B cell (primary cell): Measurements from ENCODE around the gene UNC13A. TPM values are rescaled to one million over a fixed set of nuclear protein-coding genes. Genes with fewer than 3 reads are reported as not detected.

Experiments used
- ATAC-seq: fragments of 200-7000 bp; cut with Tn5 transposase; one replicate; pipeline ENCODE4 v1.10.0; 2021; ENCODE audit warnings: low read depth, mild to moderate bottlenecking, moderate number of reproducible peaks, moderate library complexity
- CTCF ChIA-PET: fragments of 350-600 bp; sonication (Branson Sonifier 250); formaldehyde crosslinking; loops from one replicate; lab custom pipeline; 2021; ENCODE audit warnings: antibody characterized with exemption, inconsistent platforms; lab: Charles Lee
- POLR2A ChIA-PET: fragments of 350-600 bp; sonication (Branson Sonifier 250); formaldehyde crosslinking; loops from one replicate; lab custom pipeline; 2021; ENCODE audit warnings: antibody characterized with exemption; lab: Charles Lee
- DNase-seq: peaks from one replicate; pipeline ENCODE4 v3.0.0; 2013
- H2AFZ ChIP-seq: 2 replicates; pipeline ENCODE4 v1.6.1; 2012; ENCODE audit warnings: mild to moderate bottlenecking, low read depth, low read length; ENCODE audit not compliant: insufficient read depth, poor library complexity, severe bottlenecking
- H3K27ac ChIP-seq, 2 donors: 1 replicate in 1 of 2; 2 replicates in 1 of 2; pipeline ENCODE4 v1.5.1; 2012 to 2013; ENCODE audit warnings: low read length in 2 of 2, mild to moderate bottlenecking in 2 of 2, moderate library complexity in 1 of 2
- H3K27me3 ChIP-seq, 4 experiments: fragments of 200-600 bp in 1 of 4; sonication (generic) in 1 of 4; replicated peaks in 1 of 4; 1 replicate in 2 of 4; 2 replicates in 2 of 4; pipeline versions ENCODE4 v1.6.1 to v1.7.0; 2013 to 2016; ENCODE audit warnings: low read length in 3 of 4, mild to moderate bottlenecking in 2 of 4, mixed read lengths in 1 of 4, moderate library complexity in 1 of 4; ENCODE audit not compliant: insufficient read depth in 4 of 4, control insufficient read depth in 3 of 4; ENCODE audit errors: control extremely low read depth in 1 of 4
- H3K36me3 ChIP-seq, 2 experiments: replicated peaks in 1 of 2; 1 replicate in 1 of 2; 2 replicates in 1 of 2; pipeline versions ENCODE4 v1.6.1 to v1.7.1; 2013; ENCODE audit warnings: low read length in 1 of 2; ENCODE audit not compliant: insufficient read depth in 2 of 2, control insufficient read depth in 1 of 2; ENCODE audit errors: control extremely low read depth in 1 of 2, extremely low read depth in 1 of 2
- H3K4me1 ChIP-seq, 2 donors: fragments of 200-600 bp in 1 of 2; sonication (generic) in 1 of 2; 1 replicate in 1 of 2; 2 replicates in 1 of 2; pipeline versions ENCODE4 v1.5.1 to v1.6.1; 2013 to 2017; ENCODE audit warnings: low read length in 2 of 2; ENCODE audit not compliant: control insufficient read depth in 2 of 2, insufficient read depth in 2 of 2
- H3K4me2 ChIP-seq: replicated peaks from 2 replicates; pipeline ENCODE3; 2012; ENCODE audit warnings: mild to moderate bottlenecking, low read depth, low read length; ENCODE audit not compliant: poor library complexity, severe bottlenecking
- H3K4me3 ChIP-seq, 5 experiments: fragments of 200-600 bp in 1 of 5; sonication (generic) in 1 of 5; 1 replicate in 3 of 5; 2 replicates in 2 of 5; pipeline versions ENCODE4 v1.5.1 to v1.7.0; 2011 to 2016; ENCODE audit warnings: low read length in 4 of 5, mild to moderate bottlenecking in 4 of 5, low read depth in 2 of 5, control low read depth in 1 of 5, moderate library complexity in 1 of 5; ENCODE audit not compliant: insufficient read depth in 1 of 5; ENCODE audit errors: control extremely low read depth in 1 of 5, extremely low read depth in 1 of 5
- H3K79me2 ChIP-seq: fragments of 200-600 bp; sonication (generic); one replicate; pipeline ENCODE4 v1.6.0; 2016; ENCODE audit warnings: low read length; ENCODE audit not compliant: control insufficient read depth, insufficient read depth
- H3K9ac ChIP-seq: fragments of 200-600 bp; sonication (generic); 2 replicates; pipeline ENCODE4 v1.6.1; 2017; ENCODE audit warnings: mild to moderate bottlenecking, low read length, moderate library complexity
- H3K9me3 ChIP-seq, 3 donors: one replicate each; pipeline versions ENCODE4 v1.6.1 to v1.7.1; 2013; ENCODE audit warnings: low read length in 2 of 3; ENCODE audit not compliant: control insufficient read depth in 2 of 3, insufficient read depth in 1 of 3; ENCODE audit errors: control extremely low read depth in 1 of 3
- H4K20me1 ChIP-seq: 2 replicates; pipeline ENCODE4 v1.6.0; 2012; ENCODE audit warnings: mild to moderate bottlenecking, low read length; ENCODE audit not compliant: insufficient read depth, control insufficient read depth, poor library complexity, severe bottlenecking
- H3K27ac Mint-ChIP-seq: one replicate; pipeline ENCODE4 v1.8.0; 2021; ENCODE audit warnings: mixed read lengths
- H3K27me3 Mint-ChIP-seq: one replicate; pipeline ENCODE4 v1.8.0; 2021; ENCODE audit warnings: mixed read lengths
- H3K4me1 Mint-ChIP-seq: one replicate; pipeline ENCODE4 v1.8.0; 2021; ENCODE audit warnings: mixed read lengths
- H3K4me3 Mint-ChIP-seq: one replicate; pipeline ENCODE4 v1.8.0; 2021; ENCODE audit warnings: mixed read lengths
- H3K9me3 Mint-ChIP-seq: one replicate; pipeline ENCODE4 v1.8.0; 2022; ENCODE audit warnings: mixed read lengths; ENCODE audit not compliant: insufficient read depth
- CTCF ChIP-seq: fragments of 200-600 bp; IDR thresholded peaks from one replicate; pipeline ENCODE4 v1.8.0; 2022; ENCODE audit warnings: antibody characterized with exemption, mild to moderate bottlenecking
- EZH2 ChIP-seq: IDR thresholded peaks from 2 replicates; pipeline ENCODE4 v1.6.1; 2012; ENCODE audit warnings: borderline replicate concordance, low read depth, mild to moderate bottlenecking, moderate library complexity, low read length; ENCODE audit not compliant: insufficient read depth, poor library complexity, severe bottlenecking
- WGBS: methylation state at CpG from one replicate; pipeline ENCODE4 v1.1.5; 2013; ENCODE audit warnings: missing lambda C conversion rate; ENCODE audit not compliant: insufficient coverage; 5-methylcytosine and 5-hydroxymethylcytosine counted together
- intact Hi-C: fragments of 100-400 bp; cut with micrococcal nuclease; formaldehyde crosslinking; loops from one replicate; pipeline ENCODE4 v1.10.0; 2022
- polyA plus RNA-seq: library from polyadenylated mRNA; depleted of rRNA; stranded (reverse); fragments of >200 nt; gene quantifications from 2 replicates; pipeline ENCODE4 v1.2.3, GENCODE V29; 2012
- total RNA-seq, 2 donors: library from RNA; stranded (reverse); fragments of 120-200 nt in 1 of 2; gene quantifications; 1 replicate in 1 of 2; 2 replicates in 1 of 2; pipeline versions ENCODE4 v1.2.3 to v1.2.4, GENCODE V29; 2013 to 2022

Gene UNC13A
- total and polyA plus RNA-seq, 2 donors (not counting 1 experiment from before 2014, with no cell fraction given): 0.10 TPM; not detected in 1

GRCh38 chr19:17682273-17682672 is 5.9 kb downstream of the UNC13A start:
- no peaks in the 10 kb centered on the region for H4K20me1 ChIP-seq

More at GRCh38 chr19:17682273-17682672, 5.9 kb downstream of the UNC13A start:
- Histone ChIP-seq H3K4me2 (no peak overlapping the region), H3K27ac (no peak overlapping the region), H3K4me1 (peaks cover 32 to 36% of the 10 kb centered on the region in 2 donors), H3K9me3 (peaks cover 0 to 31% (median 0%) of the 10 kb centered on the region in 3 donors), H3K4me3 (no peak overlapping the region), H2AFZ (no peak overlapping the region), H3K9ac (no peak overlapping the region), H3K27me3 (peaks cover 0 to 65% (median 38%) of the 10 kb centered on the region in 4 experiments), H3K79me2 (no peaks in the 10 kb centered on the region), H3K36me3 (no peaks in the 10 kb centered on the region)
- no peak overlapping the region for H3K4me3 Mint-ChIP-seq
- intact Hi-C loops: no loop called here
- peaks cover 68% of the 10 kb centered on the region for H3K27me3 Mint-ChIP-seq
- no peak for TF ChIP-seq EZH2
- no peak for TF ChIP-seq CTCF
- peaks cover 22% of the 10 kb centered on the region for H3K4me1 Mint-ChIP-seq
- 91% methylated on average over 4 of the region's 5 CpGs for WGBS
- ATAC-seq (no peak), DNase-seq (no peak)
- POLR2A ChIA-PET: no interaction called here
- H3K9me3 Mint-ChIP-seq: no peaks in the 10 kb centered on the region
- CTCF ChIA-PET: interaction anchor here (0.6 kb wide), 1 partner anchor 129 kb away, joined by 3 read pairs; no protein-coding TSS in a partner anchor
- H3K27ac Mint-ChIP-seq: no peak overlapping the region
